ENCODE data around the gene SFTPD.

DNA sequence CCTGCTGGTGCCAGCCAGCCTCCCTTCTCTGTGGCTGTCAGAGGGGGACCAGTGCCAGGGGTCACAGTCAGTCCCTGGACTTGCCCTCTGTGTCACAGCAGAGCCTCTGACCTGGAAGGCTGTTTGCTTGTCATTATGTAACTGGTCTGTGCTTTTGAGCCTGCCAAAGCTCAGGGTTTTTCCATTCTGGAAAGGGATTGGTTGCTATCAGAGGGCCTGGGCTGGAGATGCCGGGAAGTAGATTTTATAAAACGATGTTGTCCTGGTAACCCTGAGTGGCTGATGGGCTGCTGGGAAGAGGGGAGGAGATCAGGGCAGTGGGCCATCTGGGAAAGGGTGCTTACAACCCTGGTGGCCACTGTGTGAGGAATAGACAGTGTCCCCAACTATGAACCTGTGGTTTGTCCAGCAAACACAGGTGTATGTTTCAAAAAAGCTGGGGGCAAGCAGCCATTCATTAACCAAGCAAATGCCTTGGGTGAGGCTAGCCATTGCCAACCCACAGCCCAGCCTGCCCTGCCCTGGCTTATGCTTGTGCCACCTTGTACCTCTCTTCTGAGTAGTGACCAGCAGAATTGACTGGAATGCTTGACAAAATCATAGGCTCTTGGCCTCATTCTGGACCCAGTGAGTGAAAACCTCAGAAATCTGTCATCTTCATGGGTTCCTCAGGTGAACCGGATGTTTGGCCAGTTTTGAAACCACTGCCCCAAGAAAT lies 21.6 kb downstream of the SFTPD start:
- TF ChIP-seq POLR2A (IDR thresholded peaks at IDR 0.05), result no peak
- TF ChIP-seq EP300 (IDR thresholded peaks at IDR 0.05), result no peak
- TF ChIP-seq CTCF (IDR thresholded peaks at IDR 0.05), result no peak
